Measurements from ENCODE around the gene DENND5B.

DENND5B gene

DNA sequence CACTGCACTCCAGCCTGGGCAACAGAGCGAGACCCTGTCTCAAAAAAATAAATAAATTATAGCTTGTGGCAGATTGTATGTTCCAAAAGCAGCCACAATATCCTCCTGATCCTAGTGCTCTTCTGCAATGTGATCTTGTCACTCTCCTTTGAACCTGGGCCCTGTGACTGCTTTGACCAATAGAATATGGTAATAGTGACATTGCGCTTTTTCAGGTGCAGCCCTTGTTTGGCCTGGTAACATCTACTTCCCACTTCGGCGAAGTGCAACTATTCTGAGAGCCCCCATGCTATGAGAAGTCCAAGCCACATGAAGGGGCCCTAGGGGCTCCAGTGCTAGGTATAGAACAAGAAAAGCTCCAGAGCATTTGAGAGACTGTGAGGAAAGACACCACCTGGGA lies 31.1 kb upstream of the DENND5B start:
- DNase-seq (ENCODE audit: low read depth in 1 of 2, low spot score in 1 of 2): no peak
- Histone ChIP-seq H3K27ac (replicated peaks) (no peak overlapping the region), H3K27me3 (ENCODE audit: insufficient read depth, poor library complexity, severe bottlenecking) (no peaks in the 10 kb centered on the region), H3K4me3 (replicated peaks; ENCODE audit: insufficient read depth, low read length) (no peak overlapping the region)
- TF ChIP-seq, protein P1, sequence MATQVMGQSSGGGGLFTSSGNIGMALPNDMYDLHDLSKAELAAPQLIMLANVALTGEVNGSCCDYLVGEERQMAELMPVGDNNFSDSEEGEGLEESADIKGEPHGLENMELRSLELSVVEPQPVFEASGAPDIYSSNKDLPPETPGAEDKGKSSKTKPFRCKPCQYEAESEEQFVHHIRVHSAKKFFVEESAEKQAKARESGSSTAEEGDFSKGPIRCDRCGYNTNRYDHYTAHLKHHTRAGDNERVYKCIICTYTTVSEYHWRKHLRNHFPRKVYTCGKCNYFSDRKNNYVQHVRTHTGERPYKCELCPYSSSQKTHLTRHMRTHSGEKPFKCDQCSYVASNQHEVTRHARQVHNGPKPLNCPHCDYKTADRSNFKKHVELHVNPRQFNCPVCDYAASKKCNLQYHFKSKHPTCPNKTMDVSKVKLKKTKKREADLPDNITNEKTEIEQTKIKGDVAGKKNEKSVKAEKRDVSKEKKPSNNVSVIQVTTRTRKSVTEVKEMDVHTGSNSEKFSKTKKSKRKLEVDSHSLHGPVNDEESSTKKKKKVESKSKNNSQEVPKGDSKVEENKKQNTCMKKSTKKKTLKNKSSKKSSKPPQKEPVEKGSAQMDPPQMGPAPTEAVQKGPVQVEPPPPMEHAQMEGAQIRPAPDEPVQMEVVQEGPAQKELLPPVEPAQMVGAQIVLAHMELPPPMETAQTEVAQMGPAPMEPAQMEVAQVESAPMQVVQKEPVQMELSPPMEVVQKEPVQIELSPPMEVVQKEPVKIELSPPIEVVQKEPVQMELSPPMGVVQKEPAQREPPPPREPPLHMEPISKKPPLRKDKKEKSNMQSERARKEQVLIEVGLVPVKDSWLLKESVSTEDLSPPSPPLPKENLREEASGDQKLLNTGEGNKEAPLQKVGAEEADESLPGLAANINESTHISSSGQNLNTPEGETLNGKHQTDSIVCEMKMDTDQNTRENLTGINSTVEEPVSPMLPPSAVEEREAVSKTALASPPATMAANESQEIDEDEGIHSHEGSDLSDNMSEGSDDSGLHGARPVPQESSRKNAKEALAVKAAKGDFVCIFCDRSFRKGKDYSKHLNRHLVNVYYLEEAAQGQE (IDR thresholded peaks at IDR 0.05; ENCODE audit: insufficient replicate concordance, low read depth): no peak
- TF ChIP-seq SPI1 (IDR thresholded peaks at IDR 0.05; ENCODE audit: borderline replicate concordance, low read depth) (no peak), GABPA (IDR thresholded peaks at IDR 0.05; ENCODE audit: low read depth) (no peak), POLR2AphosphoS5 (IDR thresholded peaks at IDR 0.05; ENCODE audit: low read depth) (no peak)
- TF ChIP-seq, protein P2, sequence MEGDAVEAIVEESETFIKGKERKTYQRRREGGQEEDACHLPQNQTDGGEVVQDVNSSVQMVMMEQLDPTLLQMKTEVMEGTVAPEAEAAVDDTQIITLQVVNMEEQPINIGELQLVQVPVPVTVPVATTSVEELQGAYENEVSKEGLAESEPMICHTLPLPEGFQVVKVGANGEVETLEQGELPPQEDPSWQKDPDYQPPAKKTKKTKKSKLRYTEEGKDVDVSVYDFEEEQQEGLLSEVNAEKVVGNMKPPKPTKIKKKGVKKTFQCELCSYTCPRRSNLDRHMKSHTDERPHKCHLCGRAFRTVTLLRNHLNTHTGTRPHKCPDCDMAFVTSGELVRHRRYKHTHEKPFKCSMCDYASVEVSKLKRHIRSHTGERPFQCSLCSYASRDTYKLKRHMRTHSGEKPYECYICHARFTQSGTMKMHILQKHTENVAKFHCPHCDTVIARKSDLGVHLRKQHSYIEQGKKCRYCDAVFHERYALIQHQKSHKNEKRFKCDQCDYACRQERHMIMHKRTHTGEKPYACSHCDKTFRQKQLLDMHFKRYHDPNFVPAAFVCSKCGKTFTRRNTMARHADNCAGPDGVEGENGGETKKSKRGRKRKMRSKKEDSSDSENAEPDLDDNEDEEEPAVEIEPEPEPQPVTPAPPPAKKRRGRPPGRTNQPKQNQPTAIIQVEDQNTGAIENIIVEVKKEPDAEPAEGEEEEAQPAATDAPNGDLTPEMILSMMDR (IDR thresholded peaks at IDR 0.05; ENCODE audit: insufficient read depth, low read length): no peak

DNA sequence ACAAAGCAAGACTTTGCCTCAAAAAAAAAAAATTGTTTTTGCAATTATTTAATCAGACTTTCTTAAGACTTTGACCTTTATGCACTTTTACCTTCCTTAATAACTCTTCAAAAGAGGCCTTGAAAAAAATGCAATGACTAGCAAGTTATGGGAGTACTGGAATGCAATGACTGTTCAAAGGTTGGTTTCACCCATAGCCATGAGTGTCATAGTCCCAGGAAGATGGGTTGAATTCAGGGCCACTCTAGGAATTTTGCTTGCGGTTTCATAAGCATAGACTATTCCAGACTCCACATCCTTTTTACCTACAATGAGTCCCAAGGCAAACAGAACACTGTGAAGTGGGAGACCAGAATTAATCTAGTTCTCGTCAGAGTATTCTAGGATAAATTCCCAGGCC lies 29.4 kb upstream of the DENND5B start:
- Histone ChIP-seq H3K27ac (replicated peaks) (no peak overlapping the region), H3K4me3 (replicated peaks; ENCODE audit: insufficient read depth, low read length) (no peak overlapping the region), H3K27me3 (ENCODE audit: insufficient read depth, poor library complexity, severe bottlenecking) (no peaks in the 10 kb centered on the region)
- TF ChIP-seq SPI1 (IDR thresholded peaks at IDR 0.05; ENCODE audit: borderline replicate concordance, low read depth): no peak
- TF ChIP-seq, protein P2 (IDR thresholded peaks at IDR 0.05; ENCODE audit: insufficient read depth, low read length): no peak
- no peak for TF ChIP-seq POLR2AphosphoS5 (IDR thresholded peaks at IDR 0.05; ENCODE audit: low read depth)
- TF ChIP-seq, protein P1 (IDR thresholded peaks at IDR 0.05; ENCODE audit: insufficient replicate concordance, low read depth): no peak
- no peak for TF ChIP-seq GABPA (IDR thresholded peaks at IDR 0.05; ENCODE audit: low read depth)
- DNase-seq (ENCODE audit: low read depth in 1 of 2, low spot score in 1 of 2): no peak

DNA sequence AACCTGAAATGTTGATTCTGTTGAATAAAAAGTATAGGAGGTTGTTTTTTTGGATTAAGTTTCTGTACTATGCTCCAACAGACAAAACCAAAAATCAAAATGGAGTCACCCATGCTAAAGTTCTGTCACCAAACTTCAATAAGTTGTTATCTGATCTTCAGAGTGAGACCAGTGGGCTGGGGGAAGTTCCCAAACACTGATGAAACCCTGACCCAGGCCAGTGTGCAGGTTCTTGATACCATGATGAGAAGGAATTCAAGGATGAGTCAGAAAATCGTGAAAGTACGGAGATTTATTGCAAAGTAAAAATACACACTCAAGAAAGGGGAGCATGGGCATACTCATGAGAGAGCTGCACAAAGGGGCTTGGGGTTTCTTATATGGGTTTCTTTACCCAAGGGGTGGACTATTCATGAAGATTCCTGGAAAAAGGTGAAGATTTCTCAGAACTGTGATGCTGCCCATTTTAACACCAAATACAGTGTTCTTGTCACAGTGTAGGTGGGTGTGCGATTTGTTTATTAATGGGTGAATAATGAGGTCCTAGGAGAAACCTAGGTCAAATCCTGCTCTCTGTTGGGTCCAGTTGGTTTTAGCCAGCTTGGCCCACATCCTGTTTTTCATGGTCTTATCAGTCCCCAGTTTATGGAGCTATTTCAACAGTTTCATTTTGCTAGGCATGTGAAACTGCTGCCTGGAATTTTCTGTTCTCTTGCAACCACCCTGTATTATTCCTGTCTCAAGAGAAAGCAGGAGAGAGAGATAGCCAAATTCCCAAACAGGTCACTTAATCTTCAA lies 27.5 kb upstream of the DENND5B start:
- H3K27ac ChIP-seq (replicated peaks): no peak overlapping the region
- no peak overlapping the region for H3K4me3 ChIP-seq (replicated peaks; ENCODE audit: insufficient read depth, low read length)
- no peak for DNase-seq (ENCODE audit: low read depth in 1 of 2, low spot score in 1 of 2)
- TF ChIP-seq GABPA (IDR thresholded peaks at IDR 0.05; ENCODE audit: low read depth): no peak
- TF ChIP-seq, protein P1 (IDR thresholded peaks at IDR 0.05; ENCODE audit: insufficient replicate concordance, low read depth): no peak
- TF ChIP-seq, protein P2 (IDR thresholded peaks at IDR 0.05; ENCODE audit: insufficient read depth, low read length): no peak
- H3K27me3 ChIP-seq (ENCODE audit: insufficient read depth, poor library complexity, severe bottlenecking): no peaks in the 10 kb centered on the region
